GM19351 (cell line): ENCODE data around the gene IZUMO1R.
A peak's percentile ranks its signal among the peaks of the same experiment; 100 is the strongest.
"Not testable (repeated sequence)": the region's sequence is repeated elsewhere in the genome, so short reads cannot be mapped to it uniquely, and the experiment has no call there.

Source experiments
- ATAC-seq: cut with Tn5 transposase; IDR thresholded peaks from one replicate; pipeline ENCODE4 v1.9.1; 2021; ENCODE audit warnings: mild to moderate bottlenecking, moderate library complexity; ENCODE audit not compliant: unreplicated experiment

The IZUMO1R gene

GRCh38 chr11:94325681-94326080 is 21.3 kb downstream of the IZUMO1R start:
- peak; percentile 96 for ATAC-seq

DNA sequence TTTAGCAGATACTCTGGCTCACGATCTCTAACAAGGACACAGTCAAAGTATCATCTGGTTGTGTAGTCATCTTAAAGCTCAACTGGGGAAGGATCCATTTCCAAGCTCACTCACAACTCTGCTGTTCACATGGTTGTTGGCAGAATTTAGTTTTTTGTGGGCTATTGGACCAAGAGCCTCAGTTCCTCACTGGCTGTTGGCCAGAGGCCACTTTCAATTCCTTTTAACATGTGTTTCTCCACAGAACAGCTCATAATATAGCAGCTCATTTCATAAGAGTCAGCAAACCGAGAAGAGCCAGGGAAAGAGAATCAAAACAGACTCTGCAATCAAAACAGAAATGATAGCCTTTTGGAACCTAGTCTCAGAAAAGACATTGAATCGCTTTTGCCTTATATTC is 22.6 kb downstream of the IZUMO1R start:
- no peak for ATAC-seq

DNA sequence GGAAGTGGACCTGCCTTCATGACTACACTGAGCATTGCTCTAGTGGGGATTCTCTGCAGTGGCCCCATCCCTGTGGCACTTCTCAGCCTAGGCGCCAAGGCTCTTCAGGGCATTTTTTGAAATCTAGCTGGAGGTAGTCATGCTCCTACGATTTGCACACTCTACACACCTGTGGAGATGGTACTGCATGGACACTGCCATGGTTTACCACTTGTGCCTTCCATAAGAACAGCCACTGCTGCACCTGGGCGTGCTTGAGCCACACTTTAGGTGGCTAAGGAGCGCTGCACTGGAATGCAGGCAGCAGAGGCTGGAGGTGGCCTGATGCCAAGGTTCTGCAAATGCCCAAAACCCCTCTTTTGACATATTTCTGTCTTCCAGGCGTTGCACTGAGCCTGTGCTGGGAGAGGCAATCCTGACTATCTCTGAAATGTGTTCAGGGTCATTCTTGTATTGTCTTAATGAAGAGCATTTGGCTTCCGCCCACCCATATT is 24.3 kb downstream of the IZUMO1R start:
- no peak for ATAC-seq

- ATAC-seq: no peak
Observed at GRCh38 chr11:94329501-94329900, 25.1 kb downstream of the IZUMO1R start.

DNA sequence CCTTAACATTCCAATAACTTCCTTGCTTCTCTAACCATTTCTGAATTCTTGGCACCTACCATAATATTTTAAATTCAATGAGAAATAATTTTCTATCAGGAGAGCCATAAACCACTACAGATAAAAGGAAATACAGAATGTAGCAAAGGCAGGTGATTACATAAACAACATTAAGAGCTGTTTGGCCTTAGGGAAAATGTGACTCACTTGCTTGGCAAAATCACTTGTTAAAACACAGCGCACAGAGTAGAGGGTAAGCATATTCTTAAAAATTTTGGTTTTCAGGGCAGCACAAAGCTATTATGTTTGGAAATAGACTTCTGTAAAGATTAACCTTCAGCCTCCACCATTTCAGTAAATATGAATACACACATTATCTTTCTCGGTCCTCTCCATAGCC is 26.4 kb downstream of the IZUMO1R start:
- ATAC-seq: no peak

GRCh38 chr11:94332814-94333213 is 28.4 kb downstream of the IZUMO1R start:
- ATAC-seq: no peak

GRCh38 chr11:94336033-94336432 is 31.7 kb downstream of the IZUMO1R start:
- ATAC-seq: no peak

GRCh38 chr11:94338651-94339050 is 34.3 kb downstream of the IZUMO1R start:
- ATAC-seq: no peak

DNA sequence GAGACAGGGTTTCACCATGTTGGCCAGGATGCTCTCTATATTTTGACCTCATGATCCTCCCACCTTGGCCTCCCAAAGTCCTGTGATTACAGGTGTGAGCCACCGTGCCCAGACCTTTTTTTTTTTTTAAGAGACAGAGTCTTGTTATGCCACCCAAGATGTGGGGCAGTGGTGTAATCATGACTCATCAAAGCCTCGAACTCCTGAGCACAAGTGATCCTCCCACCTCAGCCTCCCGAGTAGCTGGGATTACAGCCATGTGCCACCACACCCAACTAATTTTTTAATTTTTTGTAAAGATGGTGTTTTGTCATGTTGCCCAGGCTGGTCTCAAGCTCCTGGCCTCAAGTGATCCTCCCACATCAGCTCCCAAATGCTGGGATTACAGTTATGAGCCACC is 37.9 kb downstream of the IZUMO1R start:
- no peak for ATAC-seq

- ATAC-seq: no peak
Observed at GRCh38 chr11:94343495-94343894, 39.1 kb downstream of the IZUMO1R start.

DNA sequence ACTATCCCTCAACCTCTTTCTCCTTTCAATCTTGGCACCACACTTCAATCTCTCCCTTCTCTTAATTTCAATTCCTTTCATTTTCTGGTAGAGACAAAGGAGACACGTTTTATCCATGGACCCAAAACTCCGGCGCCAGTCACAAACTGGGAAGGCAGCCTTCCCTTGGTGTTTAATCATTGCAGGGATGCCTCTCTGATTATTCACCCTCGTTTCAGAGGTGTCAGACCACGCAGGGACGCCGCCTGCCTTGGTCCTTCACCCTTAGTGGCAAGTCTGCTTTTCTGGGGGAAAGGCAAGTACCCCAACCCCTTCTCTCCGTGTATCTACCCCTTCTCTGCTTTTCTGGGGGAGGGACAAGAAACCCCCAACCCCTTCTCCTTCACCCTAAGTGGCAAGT is 41.9 kb downstream of the IZUMO1R start:
- ATAC-seq: not testable (repeated sequence)

DNA sequence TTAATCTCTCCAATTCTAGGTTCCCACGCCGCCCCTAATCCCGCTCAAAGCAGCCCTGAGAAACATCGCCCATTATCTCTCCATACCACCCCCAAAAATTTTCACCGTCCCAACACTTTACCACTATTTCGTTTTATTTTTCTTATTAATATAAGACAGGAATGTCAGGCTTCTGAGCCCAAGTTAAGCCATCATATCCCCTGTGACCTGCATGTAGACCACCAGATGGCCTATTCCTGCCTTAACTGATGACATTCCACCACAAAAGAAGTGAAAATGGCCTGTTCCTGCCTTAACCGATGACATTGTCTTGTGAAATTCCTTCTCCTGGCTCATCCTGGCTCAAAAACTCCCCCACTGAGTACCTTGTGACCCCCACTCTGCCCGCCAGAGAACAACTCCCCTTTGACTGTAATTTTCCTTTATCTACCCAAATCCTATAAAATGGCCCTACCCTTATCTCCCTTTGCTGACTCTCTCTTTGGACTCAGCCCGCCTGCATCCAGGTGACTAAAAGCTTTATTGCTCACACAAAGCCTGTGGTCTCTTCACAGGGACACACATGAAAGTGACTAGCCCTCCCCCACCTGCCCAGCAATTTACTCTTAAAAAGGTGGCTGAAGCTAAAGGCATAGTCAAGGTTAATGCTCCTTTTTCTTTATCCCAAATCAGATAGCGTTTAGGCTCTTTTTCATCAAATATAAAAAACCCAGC is 46.6 kb downstream of the IZUMO1R start:
- not testable (repeated sequence) for ATAC-seq
